B cell (primary cell): ENCODE data around the gene PPP2R5D.

ENCODE experiments used
- EZH2 ChIP-seq: IDR thresholded peaks from 2 replicates; pipeline ENCODE4 v1.6.1; 2012; ENCODE audit warnings: borderline replicate concordance, low read depth, mild to moderate bottlenecking, moderate library complexity, low read length; ENCODE audit not compliant: insufficient read depth, poor library complexity, severe bottlenecking
- TF ChIP-seq, protein P1 (sequence below): fragments of 200-600 bp; IDR thresholded peaks from one replicate; pipeline ENCODE4 v1.8.0; 2022; ENCODE audit warnings: antibody characterized with exemption, mild to moderate bottlenecking

DNA sequence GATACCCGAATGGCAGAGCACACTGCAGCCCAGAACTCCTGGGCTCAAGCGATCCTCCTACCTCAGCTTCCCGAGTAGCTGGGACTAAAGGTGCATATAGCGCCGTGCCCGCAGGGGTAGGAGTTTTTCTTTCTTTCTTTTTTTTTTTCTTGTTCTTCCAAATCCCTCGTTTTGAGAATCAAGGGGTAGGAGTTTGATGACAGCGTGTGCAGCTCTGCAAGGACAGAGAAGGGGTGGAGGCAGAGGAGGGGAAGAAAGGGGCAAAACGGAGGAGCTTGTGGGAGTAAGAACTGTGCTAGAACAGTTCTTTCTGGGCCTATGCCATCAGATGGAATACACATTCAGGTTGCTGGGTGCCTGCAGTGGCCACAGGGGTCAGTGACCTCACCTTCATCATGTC lies 52.3 kb downstream of the PPP2R5D start:
- TF ChIP-seq, protein P1, sequence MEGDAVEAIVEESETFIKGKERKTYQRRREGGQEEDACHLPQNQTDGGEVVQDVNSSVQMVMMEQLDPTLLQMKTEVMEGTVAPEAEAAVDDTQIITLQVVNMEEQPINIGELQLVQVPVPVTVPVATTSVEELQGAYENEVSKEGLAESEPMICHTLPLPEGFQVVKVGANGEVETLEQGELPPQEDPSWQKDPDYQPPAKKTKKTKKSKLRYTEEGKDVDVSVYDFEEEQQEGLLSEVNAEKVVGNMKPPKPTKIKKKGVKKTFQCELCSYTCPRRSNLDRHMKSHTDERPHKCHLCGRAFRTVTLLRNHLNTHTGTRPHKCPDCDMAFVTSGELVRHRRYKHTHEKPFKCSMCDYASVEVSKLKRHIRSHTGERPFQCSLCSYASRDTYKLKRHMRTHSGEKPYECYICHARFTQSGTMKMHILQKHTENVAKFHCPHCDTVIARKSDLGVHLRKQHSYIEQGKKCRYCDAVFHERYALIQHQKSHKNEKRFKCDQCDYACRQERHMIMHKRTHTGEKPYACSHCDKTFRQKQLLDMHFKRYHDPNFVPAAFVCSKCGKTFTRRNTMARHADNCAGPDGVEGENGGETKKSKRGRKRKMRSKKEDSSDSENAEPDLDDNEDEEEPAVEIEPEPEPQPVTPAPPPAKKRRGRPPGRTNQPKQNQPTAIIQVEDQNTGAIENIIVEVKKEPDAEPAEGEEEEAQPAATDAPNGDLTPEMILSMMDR: no peak
- TF ChIP-seq EZH2: no peak
